ENCODE measurements around the gene DOK6. TPM values are rescaled to one million over a fixed set of nuclear protein-coding genes. Genes with fewer than 3 reads are reported as not detected.
"Not testable (repeated sequence)": the region's sequence is repeated elsewhere in the genome, so short reads cannot be mapped to it uniquely, and the experiment has no call there.

Gene DOK6
- total RNA-seq, 2 donors from 2014 or later, result 0.59 to 0.61 TPM

- DNase-seq, result no peak
Measured at GRCh38 chr18:69658103-69658502, 257.4 kb downstream of the DOK6 start.

GRCh38 chr18:69658685-69659084 lies 258.0 kb downstream of the DOK6 start:
- TF ChIP-seq CTCF (IDR thresholded peaks at IDR 0.05), result no peak
- Histone ChIP-seq H3K27me3 (no peaks in the 10 kb centered on the region), H3K27ac (no peak overlapping the region), H3K4me3 (no peak overlapping the region), H3K36me3 (no peaks in the 10 kb centered on the region), H3K9ac (ENCODE audit: low read depth in 2 of 2, low read length in 2 of 2) (no peak overlapping the region), H3K4me1 (no peaks in the 10 kb centered on the region), H3K9me3 (no peaks in the 10 kb centered on the region)
- no peak for DNase-seq
- intact Hi-C loops (cut with DNase I), result no loop called here

More at GRCh38 chr18:69658103-69658502, 257.4 kb downstream of the DOK6 start:
- TF ChIP-seq CTCF (IDR thresholded peaks at IDR 0.05), result no peak
- Histone ChIP-seq H3K36me3 (no peaks in the 10 kb centered on the region), H3K27me3 (no peaks in the 10 kb centered on the region), H3K9me3 (no peaks in the 10 kb centered on the region), H3K4me3 (no peak overlapping the region), H3K4me1 (no peaks in the 10 kb centered on the region), H3K27ac (no peak overlapping the region), H3K9ac (ENCODE audit: low read depth in 2 of 2, low read length in 2 of 2) (no peak overlapping the region)
- intact Hi-C loops (cut with DNase I), result no loop called here

DNA sequence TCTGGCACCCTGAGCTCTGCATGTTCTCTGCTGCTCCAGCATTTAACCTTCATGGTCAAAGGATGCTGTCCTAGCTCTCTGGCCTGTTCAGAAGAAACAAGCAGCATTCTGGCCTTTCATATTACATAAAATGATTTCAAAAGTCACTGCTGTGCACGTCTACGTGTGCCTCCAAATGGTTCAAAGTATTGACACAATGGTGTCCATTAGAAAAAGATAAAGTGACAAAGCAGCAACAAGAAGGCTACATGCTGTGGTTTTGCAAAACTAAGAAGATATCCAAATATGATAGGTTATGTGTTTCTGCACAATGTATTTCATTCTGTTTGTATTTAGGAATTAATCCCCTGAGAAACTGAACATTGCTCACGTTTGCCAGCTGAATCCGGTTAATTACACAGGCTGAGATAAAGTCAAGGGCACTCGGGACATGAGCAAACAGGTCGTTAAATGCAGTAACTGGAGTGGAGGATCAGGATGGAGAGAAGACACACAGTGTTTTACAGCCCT lies 258.5 kb downstream of the DOK6 start:
- DNase-seq, result no peak
- Histone ChIP-seq H3K27me3 (no peaks in the 10 kb centered on the region), H3K4me3 (no peak overlapping the region), H3K4me1 (no peaks in the 10 kb centered on the region), H3K27ac (no peak overlapping the region), H3K36me3 (no peaks in the 10 kb centered on the region), H3K9ac (ENCODE audit: low read depth in 2 of 2, low read length in 2 of 2) (no peak overlapping the region), H3K9me3 (no peaks in the 10 kb centered on the region)
- intact Hi-C loops (cut with DNase I), result no loop called here
- TF ChIP-seq CTCF (IDR thresholded peaks at IDR 0.05), result no peak

DNA sequence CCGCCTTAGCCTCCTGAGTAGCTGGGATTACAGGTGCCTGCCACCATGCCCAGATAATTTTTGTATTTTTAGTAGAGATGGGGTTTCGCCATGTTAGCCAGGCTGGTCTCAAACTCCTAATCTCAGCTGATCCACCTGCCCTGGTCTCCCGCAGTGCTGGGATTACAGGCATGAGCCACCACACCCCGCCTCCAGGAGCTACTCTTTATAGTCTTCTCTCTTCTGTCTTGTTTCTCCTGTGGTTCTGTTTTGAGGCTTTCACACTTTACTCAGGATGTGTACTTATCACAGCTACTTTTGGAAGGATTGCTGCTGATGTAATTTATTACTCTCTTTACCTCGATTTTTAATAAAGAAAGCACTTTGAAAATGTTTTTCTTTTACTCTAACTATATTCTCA lies 261.4 kb downstream of the DOK6 start:
- H3K4me1 ChIP-seq; H3K9me3 ChIP-seq; H3K27me3 ChIP-seq; H3K36me3 ChIP-seq; intact Hi-C loops (cut with DNase I); H3K27ac ChIP-seq; DNase-seq; H3K9ac ChIP-seq (ENCODE audit: low read depth in 2 of 2, low read length in 2 of 2); H3K4me3 ChIP-seq: not testable (repeated sequence)

DNA sequence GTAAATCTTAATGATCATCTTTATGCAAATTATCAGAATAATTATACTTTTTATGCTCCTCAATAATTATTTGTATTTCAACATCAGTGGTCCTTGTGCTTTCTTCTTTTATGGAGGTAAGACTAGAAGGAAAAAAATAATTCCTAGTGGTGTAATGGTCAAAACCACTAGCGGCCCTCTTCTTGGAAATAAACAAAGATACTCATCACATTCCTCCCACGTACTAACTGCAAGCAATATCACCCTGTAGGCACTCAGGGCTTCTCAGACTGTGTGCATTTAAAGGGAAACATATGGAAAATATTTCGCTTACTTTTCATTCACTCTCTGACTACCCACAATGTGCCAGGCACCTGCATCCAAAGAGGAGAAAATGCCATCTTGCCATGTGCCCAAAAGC lies 263.7 kb downstream of the DOK6 start:
- TF ChIP-seq CTCF (IDR thresholded peaks at IDR 0.05), result no peak
- Histone ChIP-seq H3K4me3 (no peak overlapping the region), H3K4me1 (no peaks in the 10 kb centered on the region), H3K27me3 (no peaks in the 10 kb centered on the region), H3K9me3 (no peaks in the 10 kb centered on the region), H3K27ac (no peak overlapping the region), H3K9ac (ENCODE audit: low read depth in 2 of 2, low read length in 2 of 2) (no peak overlapping the region), H3K36me3 (no peaks in the 10 kb centered on the region)
- intact Hi-C loops (cut with DNase I), result no loop called here
- no peak for DNase-seq

GRCh38 chr18:69674292-69674877 lies 273.7 kb downstream of the DOK6 start:
- DNase-seq, result no peak
- Histone ChIP-seq H3K9ac (ENCODE audit: low read depth in 2 of 2, low read length in 2 of 2) (no peak overlapping the region), H3K4me3 (no peak overlapping the region), H3K36me3 (no peaks in the 10 kb centered on the region), H3K4me1 (no peaks in the 10 kb centered on the region), H3K27ac (no peak overlapping the region), H3K27me3 (no peaks in the 10 kb centered on the region), H3K9me3 (no peaks in the 10 kb centered on the region)
- intact Hi-C loops (cut with DNase I), result no loop called here
- TF ChIP-seq CTCF (IDR thresholded peaks at IDR 0.05), result no peak

Data from colonic mucosa (tissue), 4 donors.